Ascending aorta (tissue), 2 donors: Measurements from ENCODE around the gene GM2A. TPM values are rescaled to one million over a fixed set of nuclear protein-coding genes. Genes with fewer than 3 reads are reported as not detected.

ENCODE experiments used
- DNase-seq, 2 donors: peaks; one replicate each; pipeline ENCODE4 v3.0.0-alpha.2; 2019; ENCODE audit warnings: low spot score in 2 of 2
- H3K27ac ChIP-seq, 2 donors: fragments of 200-600 bp; sonication (generic); one replicate each; pipeline ENCODE4 v1.5.1; 2016 to 2017; ENCODE audit warnings: mild to moderate bottlenecking in 1 of 2
- H3K27me3 ChIP-seq: fragments of 200-600 bp; sonication (generic); one replicate; pipeline ENCODE4 v1.5.1; 2017
- H3K36me3 ChIP-seq, 2 donors: fragments of 200-600 bp; sonication (generic); one replicate each; pipeline ENCODE4 v1.5.1; 2016
- H3K4me1 ChIP-seq, 2 donors: fragments of 200-600 bp; sonication (generic); one replicate each; pipeline ENCODE4 v1.5.1; 2016 to 2017; ENCODE audit warnings: mild to moderate bottlenecking in 1 of 2
- H3K4me3 ChIP-seq, 2 donors: fragments of 200-600 bp; sonication (generic); one replicate each; pipeline ENCODE4 v1.5.1; 2016 to 2017; ENCODE audit warnings: mild to moderate bottlenecking in 1 of 2
- H3K9me3 ChIP-seq, 2 donors: fragments of 200-600 bp; sonication (generic); one replicate each; pipeline ENCODE4 v1.5.1; 2016
- CTCF ChIP-seq, 3 experiments: fragments of 200-600 bp in 2 of 3; fragments of 450-650 bp in 1 of 3; sonication (generic) in 2 of 3; IDR thresholded peaks; one replicate each; pipeline ENCODE4 v1.5.1; 2016 to 2019; ENCODE audit warnings: antibody characterized with exemption in 3 of 3, mild to moderate bottlenecking in 1 of 3, moderate library complexity in 1 of 3
- intact Hi-C: fragments of 100-400 bp; cut with DNase I; formaldehyde crosslinking; loops from one replicate; pipeline ENCODE4 v1.15.1; 2023
- total RNA-seq: library from RNA; depleted of rRNA; stranded (reverse); fragments of >200 nt; gene quantifications from one replicate; pipeline ENCODE4 v1.1.0, GENCODE V29; 2016

Gene GM2A
- total RNA-seq, 1 donor from 2014 or later = 15.0 TPM

GRCh38 chr5:151240924-151241635 lies 11.9 kb upstream of the GM2A start:
- Histone ChIP-seq H3K27ac (no peak overlapping the region), H3K36me3 (no peaks in the 10 kb centered on the region), H3K27me3 (no peaks in the 10 kb centered on the region), H3K4me1 (peaks cover 0 to 4% of the 10 kb centered on the region in 2 donors), H3K9me3 (no peaks in the 10 kb centered on the region), H3K4me3 (no peak overlapping the region)
- intact Hi-C loops = loop anchor here (10.0 kb wide), 1 partner anchor 186 kb away; no protein-coding TSS in a partner anchor
- DNase-seq = no peak
- TF ChIP-seq CTCF (IDR thresholded peaks at IDR 0.05) = no peak

- peaks cover 0 to 1% of the 10 kb centered on the region in 2 donors for H3K4me1 ChIP-seq
- intact Hi-C loops = loop anchor here (10.0 kb wide), 1 partner anchor 188 kb away; no protein-coding TSS in a partner anchor
- H3K4me3 ChIP-seq = no peak overlapping the region
- H3K27ac ChIP-seq = no peak overlapping the region
- TF ChIP-seq CTCF (IDR thresholded peaks at IDR 0.05) = no peak
- DNase-seq = no peak
- H3K36me3 ChIP-seq = no peaks in the 10 kb centered on the region
- H3K9me3 ChIP-seq = no peaks in the 10 kb centered on the region
- H3K27me3 ChIP-seq = no peaks in the 10 kb centered on the region
Observed at GRCh38 chr5:151243127-151243526, 9.9 kb upstream of the GM2A start.

DNA sequence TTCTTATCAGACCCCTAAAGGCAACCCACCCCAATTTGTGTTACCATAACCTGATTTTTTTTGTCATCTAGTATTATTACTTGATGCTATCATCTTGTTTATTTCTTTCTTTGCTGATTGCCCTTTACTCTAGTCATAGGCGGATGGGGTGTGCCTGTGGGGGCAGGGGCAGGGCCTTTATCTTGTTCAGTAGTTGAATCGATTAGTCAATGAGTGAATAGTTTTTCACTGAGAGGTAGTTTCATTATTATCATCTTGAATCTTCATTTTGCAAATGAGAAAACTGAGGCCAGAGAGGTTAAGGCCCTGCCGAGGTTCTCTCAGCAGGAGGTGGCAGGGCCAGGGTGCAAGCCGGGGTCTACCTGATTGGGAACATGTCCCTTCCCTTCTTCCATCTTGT lies 9.4 kb upstream of the GM2A start:
- no peak overlapping the region for H3K27ac ChIP-seq
- no peaks in the 10 kb centered on the region for H3K9me3 ChIP-seq
- H3K4me1 ChIP-seq = no peaks in the 10 kb centered on the region
- H3K36me3 ChIP-seq = no peaks in the 10 kb centered on the region
- intact Hi-C loops = loop anchor here (10.0 kb wide), 1 partner anchor 189 kb away; no protein-coding TSS in a partner anchor
- DNase-seq = no peak
- TF ChIP-seq CTCF (IDR thresholded peaks at IDR 0.05) = no peak
- H3K4me3 ChIP-seq = no peak overlapping the region
- H3K27me3 ChIP-seq = no peaks in the 10 kb centered on the region

GRCh38 chr5:151244206-151244605 lies 8.8 kb upstream of the GM2A start:
- Histone ChIP-seq H3K4me3 (no peak overlapping the region), H3K9me3 (no peaks in the 10 kb centered on the region), H3K4me1 (no peaks in the 10 kb centered on the region), H3K36me3 (no peaks in the 10 kb centered on the region), H3K27ac (no peak overlapping the region), H3K27me3 (no peaks in the 10 kb centered on the region)
- intact Hi-C loops = loop anchor here (10.0 kb wide), 1 partner anchor 189 kb away; no protein-coding TSS in a partner anchor
- DNase-seq = no peak
- no peak for TF ChIP-seq CTCF (IDR thresholded peaks at IDR 0.05)

- Histone ChIP-seq H3K27me3 (no peaks in the 10 kb centered on the region), H3K4me1 (no peaks in the 10 kb centered on the region), H3K36me3 (no peaks in the 10 kb centered on the region), H3K9me3 (no peaks in the 10 kb centered on the region), H3K27ac (no peak overlapping the region), H3K4me3 (no peak overlapping the region)
- no peak for DNase-seq
- TF ChIP-seq CTCF (IDR thresholded peaks at IDR 0.05) = no peak
- intact Hi-C loops = loop anchor here (10.0 kb wide), 1 partner anchor 191 kb away; no protein-coding TSS in a partner anchor
Observed at GRCh38 chr5:151245680-151246219, 7.2 kb upstream of the GM2A start.
